C4-2B (cell line): ENCODE data around the gene DLGAP4.

Experiments used
- H3K27ac ChIP-seq: fragments of 450-650 bp; 2 replicates; pipeline ENCODE4 v1.5.1; 2017
- CTCF ChIP-seq: fragments of 450-650 bp; conservative IDR thresholded peaks from 2 replicates; pipeline ENCODE4 v1.5.1; 2017; ENCODE audit warnings: mild to moderate bottlenecking
- ZFX ChIP-seq: fragments of 450-650 bp; IDR thresholded peaks from 2 replicates; pipeline ENCODE4 v1.6.1; 2017

The DLGAP4 gene

GRCh38 chr20:36298061-36298460 is 8.1 kb upstream of the DLGAP4 start:
- H3K27ac ChIP-seq: no peak overlapping the region
- TF ChIP-seq CTCF (no peak), ZFX (no peak)

- no peak overlapping the region for H3K27ac ChIP-seq
- TF ChIP-seq CTCF (no peak), ZFX (no peak)
Measured at GRCh38 chr20:36298795-36299339, 7.3 kb upstream of the DLGAP4 start.

GRCh38 chr20:36299459-36299858 is 6.7 kb upstream of the DLGAP4 start:
- TF ChIP-seq CTCF: no peak
- no peak for TF ChIP-seq ZFX
- no peak overlapping the region for H3K27ac ChIP-seq

GRCh38 chr20:36301359-36302119 is 4.6 kb upstream of the DLGAP4 start:
- H3K27ac ChIP-seq: no peak overlapping the region

GRCh38 chr20:36303020-36303595 is 3.0 kb upstream of the DLGAP4 start:
- H3K27ac ChIP-seq: no peak overlapping the region
- TF ChIP-seq CTCF: no peak
- TF ChIP-seq ZFX: no peak

More at GRCh38 chr20:36301359-36302119, 4.6 kb upstream of the DLGAP4 start:
- TF ChIP-seq CTCF: no peak
- TF ChIP-seq ZFX: no peak

GRCh38 chr20:36303831-36304230 is 2.3 kb upstream of the DLGAP4 start:
- TF ChIP-seq CTCF (no peak), ZFX (no peak)

GRCh38 chr20:36304786-36305495 is 1.2 kb upstream of the DLGAP4 start:
- TF ChIP-seq ZFX (no peak), CTCF (no peak)
- H3K27ac ChIP-seq: no peak overlapping the region

More at GRCh38 chr20:36303831-36304230, 2.3 kb upstream of the DLGAP4 start:
- no peak overlapping the region for H3K27ac ChIP-seq
